ENCODE data around the gene GPC3. TPM values are rescaled to one million over a fixed set of nuclear protein-coding genes. Genes with fewer than 3 reads are reported as not detected.
A peak's percentile ranks its signal among the peaks of the same experiment; 100 is the strongest.
"Not testable (repeated sequence)": the region's sequence is repeated elsewhere in the genome, so short reads cannot be mapped to it uniquely, and the experiment has no call there.

The GPC3 gene
- 100 to 1,000 TPM; 274 to 737 (median 386) TPM for polyA plus RNA-seq (ENCODE audit: insufficient read length in 12 of 12)
- long read RNA-seq, donor 1, transcript GPC3-201 (8 exons, 2,568 nt) = major isoform, 57 of 183 reads
- long read RNA-seq, donor 1, partial matches to known transcripts = 125 of 183 reads
- long read RNA-seq, donor 1, other reads (novel, unspliced or antisense) = 0 of 183 reads
- long read RNA-seq, donor 2, transcript GPC3-201 (8 exons, 2,568 nt) = major isoform, 130 of 232 reads
- long read RNA-seq, donor 2, partial matches to known transcripts = 97 of 232 reads
- long read RNA-seq, donor 2, other reads (novel, unspliced or antisense) = 0 of 232 reads
- long read RNA-seq, donor 3, transcript GPC3-201 (8 exons, 2,568 nt) = major isoform, 63 of 112 reads
- long read RNA-seq, donor 3, partial matches to known transcripts = 48 of 112 reads
- long read RNA-seq, donor 3, other reads (novel, unspliced or antisense) = 0 of 112 reads
- long read RNA-seq, donor 4, transcript GPC3-201 (8 exons, 2,568 nt) = major isoform, 54 of 124 reads
- long read RNA-seq, donor 4, partial matches to known transcripts = 65 of 124 reads
- long read RNA-seq, donor 4, other reads (novel, unspliced or antisense) = 5 of 124 reads
- long read RNA-seq, donor 5, transcript GPC3-201 (8 exons, 2,568 nt) = major isoform, 180 of 312 reads
- long read RNA-seq, donor 5, partial matches to known transcripts = 110 of 312 reads
- long read RNA-seq, donor 5, other reads (novel, unspliced or antisense) = 18 of 312 reads
- long read RNA-seq, donor 6, transcript GPC3-201 (8 exons, 2,568 nt) = major isoform, 73 of 147 reads
- long read RNA-seq, donor 6, partial matches to known transcripts = 74 of 147 reads
- long read RNA-seq, donor 6, other reads (novel, unspliced or antisense) = 0 of 147 reads
- long read RNA-seq, donor 7, transcript GPC3-201 (8 exons, 2,568 nt) = major isoform, 60 of 124 reads
- long read RNA-seq, donor 7, partial matches to known transcripts = 64 of 124 reads
- long read RNA-seq, donor 7, other reads (novel, unspliced or antisense) = 0 of 124 reads
- long read RNA-seq, donor 8, transcript GPC3-201 (8 exons, 2,568 nt) = major isoform, 144 of 242 reads
- long read RNA-seq, donor 8, partial matches to known transcripts = 90 of 242 reads
- long read RNA-seq, donor 8, other reads (novel, unspliced or antisense) = 5 of 242 reads
- long read RNA-seq, donor 9, transcript GPC3-201 (8 exons, 2,568 nt) = major isoform, 96 of 288 reads
- long read RNA-seq, donor 9, partial matches to known transcripts = 191 of 288 reads
- long read RNA-seq, donor 9, other reads (novel, unspliced or antisense) = 0 of 288 reads
- long read RNA-seq, donor 10, transcript GPC3-201 (8 exons, 2,568 nt) = major isoform, 87 of 167 reads
- long read RNA-seq, donor 10, partial matches to known transcripts = 75 of 167 reads
- long read RNA-seq, donor 10, other reads (novel, unspliced or antisense) = 5 of 167 reads
- long read RNA-seq, donor 11, transcript GPC3-201 (8 exons, 2,568 nt) = major isoform, 188 of 630 reads
- long read RNA-seq, donor 11, partial matches to known transcripts = 431 of 630 reads
- long read RNA-seq, donor 11, other reads (novel, unspliced or antisense) = 7 of 630 reads

GRCh38 chrX:133985164-133985966, at the start of gene GPC3:
Gene GPC3 (minus strand): TSS chrX:133985594.
- DNase-seq = no peak

GRCh38 chrX:134032441-134032840, 47.0 kb upstream of the GPC3 start:
- DNase-seq = no peak

DNA sequence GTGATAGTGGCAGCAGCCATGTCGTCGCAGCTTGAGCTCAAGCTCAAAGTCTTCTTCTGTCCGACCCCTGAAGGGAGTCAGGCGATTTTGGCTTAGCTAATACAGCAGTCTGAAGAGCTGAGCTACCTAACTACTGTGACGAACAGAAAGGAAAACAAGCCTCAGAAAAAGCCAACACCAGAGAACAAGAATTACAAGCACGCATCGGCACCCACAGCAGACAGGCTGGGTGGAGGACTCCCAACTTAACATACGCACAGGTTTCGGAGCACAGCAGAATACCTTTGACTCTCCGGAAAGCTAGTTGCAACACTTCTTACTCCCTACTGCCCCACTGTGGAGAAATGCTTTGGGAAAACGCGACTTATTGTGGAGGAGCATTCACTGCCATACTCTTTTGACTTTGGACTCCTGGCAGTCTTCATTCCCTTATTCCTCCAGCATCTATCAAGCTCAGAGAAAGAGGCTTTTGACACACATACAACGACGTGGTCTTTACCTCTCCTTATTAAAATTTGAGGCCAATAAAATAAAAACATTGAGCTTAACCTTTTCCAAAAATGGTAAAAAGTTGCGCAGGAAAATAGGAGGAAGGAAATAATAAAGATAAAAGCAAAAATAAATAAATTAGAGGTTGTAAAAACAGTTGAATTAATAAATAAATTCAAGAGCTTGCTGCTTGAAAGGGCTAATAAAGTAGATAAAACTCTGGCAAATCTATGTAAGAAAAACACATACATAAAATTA, 41.3 kb upstream of the GPC3 start:
- peak; percentile 64 for DNase-seq

DNA sequence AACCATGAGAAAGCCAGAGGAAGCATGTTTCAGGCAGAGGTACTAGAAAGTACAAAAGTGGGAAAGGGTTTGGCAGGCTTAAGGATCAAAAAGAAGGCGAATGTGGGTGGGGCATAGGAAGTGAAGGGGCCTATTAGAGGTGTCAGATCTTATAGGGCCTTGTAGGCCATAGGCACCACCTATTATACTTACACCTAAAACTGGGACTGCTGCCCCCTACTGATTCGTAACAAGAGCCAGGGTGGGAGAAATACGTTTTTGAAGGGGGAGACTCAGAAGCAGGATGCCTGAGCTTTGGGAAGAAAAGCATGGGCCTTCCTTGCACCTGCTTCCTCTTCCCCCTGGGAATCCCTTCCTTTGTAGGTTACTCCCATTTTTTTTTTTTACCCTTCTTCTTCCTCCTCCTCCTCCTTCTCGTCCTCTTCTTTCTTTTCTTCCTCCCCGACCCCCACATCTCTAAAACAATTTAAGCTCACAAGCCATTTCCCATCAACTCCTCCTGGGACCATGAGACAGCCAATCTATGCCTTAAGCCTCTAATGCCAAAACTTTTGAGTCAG, 40.7 kb upstream of the GPC3 start:
- DNase-seq = no peak

- DNase-seq = no peak
Observed at GRCh38 chrX:134024686-134025377, 39.4 kb upstream of the GPC3 start.

DNA sequence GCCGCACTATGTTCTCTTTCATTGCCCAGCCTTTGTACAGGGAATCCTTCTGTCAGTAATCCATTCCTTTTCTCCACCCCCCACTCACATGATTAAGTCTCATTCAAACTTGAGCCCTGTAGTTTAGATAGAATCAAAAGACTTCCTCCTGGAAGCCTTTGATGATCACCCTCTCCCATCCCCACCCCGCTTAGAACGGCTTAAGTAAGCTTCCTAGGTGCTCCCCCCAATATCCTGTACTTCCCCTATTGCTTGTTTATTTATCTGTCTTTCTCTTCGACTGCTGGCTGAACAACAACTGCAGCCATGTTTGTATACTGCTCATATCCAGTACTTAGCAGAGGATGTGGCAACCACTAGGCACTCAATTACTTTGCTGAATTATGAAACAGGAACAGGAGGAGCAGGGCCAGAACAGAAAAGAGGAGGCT, 38.5 kb upstream of the GPC3 start:
- no peak for DNase-seq

- DNase-seq = no peak
Observed at GRCh38 chrX:134020910-134021309, 35.5 kb upstream of the GPC3 start.

DNA sequence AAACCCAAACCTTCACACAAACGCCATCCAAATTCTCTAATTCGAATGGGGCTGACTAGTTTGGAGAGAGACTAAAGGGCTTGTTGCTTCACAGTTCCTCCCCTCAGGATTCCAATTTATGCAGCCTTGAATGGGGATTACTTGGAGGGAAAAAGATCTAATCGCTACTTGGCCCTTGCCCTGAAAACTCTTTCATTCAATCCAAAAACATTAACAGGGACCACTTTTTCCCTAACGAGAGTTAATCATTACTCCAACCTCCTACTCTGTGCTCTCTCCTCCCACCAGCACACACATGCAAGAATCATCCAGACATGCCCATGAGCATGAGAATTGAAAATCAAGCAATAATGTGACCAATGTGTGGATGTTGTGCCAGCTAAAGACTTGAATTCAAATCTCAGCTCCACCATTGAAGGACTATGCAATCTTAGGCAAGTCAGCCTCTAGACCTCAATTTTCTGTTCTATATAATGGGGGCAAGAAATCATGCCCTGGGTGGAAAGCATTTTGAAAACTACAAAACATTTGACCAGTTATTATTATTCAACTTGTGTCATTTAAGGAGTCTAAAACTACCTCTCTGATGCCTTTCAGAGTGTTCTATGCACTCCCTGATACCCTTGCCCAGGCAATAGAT, 34.3 kb upstream of the GPC3 start:
- no peak for DNase-seq

- not testable (repeated sequence) for DNase-seq
Observed at GRCh38 chrX:134016309-134016708, 30.9 kb upstream of the GPC3 start.

DNA sequence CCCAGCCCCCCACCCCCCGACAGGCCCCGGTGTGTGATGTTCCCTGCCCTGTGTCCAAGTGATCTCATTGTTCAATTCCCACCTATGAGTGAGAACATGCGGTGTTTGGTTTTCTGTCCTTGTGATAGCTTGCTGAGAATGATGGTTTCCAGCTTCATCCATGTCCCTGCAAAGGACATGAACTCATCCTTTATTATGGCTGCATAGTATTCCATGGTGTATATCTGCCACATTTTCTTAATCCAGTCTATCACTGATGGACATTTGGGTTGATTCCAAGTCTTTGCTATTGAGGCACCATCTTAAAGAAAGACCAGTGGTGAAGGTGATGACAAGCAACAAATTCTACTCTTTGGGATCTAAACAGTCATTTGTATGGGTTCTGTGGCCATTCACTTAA, 30.1 kb upstream of the GPC3 start:
- not testable (repeated sequence) for DNase-seq

GRCh38 chrX:134013524-134013923, 28.1 kb upstream of the GPC3 start:
- no peak for DNase-seq

DNA sequence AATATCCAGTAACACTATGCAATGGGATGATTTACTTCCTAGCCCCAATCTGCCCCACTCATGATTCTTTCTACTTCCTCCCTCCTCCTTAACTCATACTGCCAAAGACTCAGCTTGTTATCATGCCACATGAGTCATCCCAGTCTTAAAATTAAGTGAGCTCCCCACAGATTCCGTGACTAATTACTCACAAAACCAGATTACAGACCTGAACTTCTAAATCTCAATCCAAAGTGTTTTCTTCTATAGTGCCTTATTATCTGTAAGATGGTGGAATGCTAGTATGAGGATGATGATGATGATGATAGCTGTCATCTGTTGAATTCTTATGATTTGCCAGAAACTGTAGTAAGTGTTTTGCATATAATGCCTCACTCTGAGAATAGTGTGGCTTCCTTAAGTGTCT, 27.7 kb upstream of the GPC3 start:
- no peak for DNase-seq

DNA sequence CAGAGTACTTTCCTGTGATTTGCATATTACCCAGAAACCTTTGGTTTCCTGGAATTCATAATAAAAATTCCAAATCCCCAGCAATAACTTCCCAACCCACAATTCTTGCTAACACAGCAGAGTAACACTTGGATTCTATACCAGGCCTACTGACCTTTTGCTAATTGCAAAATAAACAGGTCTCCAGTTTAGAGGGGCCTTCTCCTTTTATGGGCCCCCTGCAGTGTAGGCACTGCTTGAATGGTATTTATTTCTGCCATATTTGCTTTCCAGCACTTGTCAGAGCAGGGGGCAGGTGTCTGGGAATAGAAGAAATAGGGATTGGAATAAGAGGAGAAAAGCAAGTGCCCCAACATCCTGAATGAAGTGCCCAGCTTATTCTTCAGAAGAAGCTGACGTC, 25.3 kb upstream of the GPC3 start:
- DNase-seq = no peak

- DNase-seq = no peak
Observed at GRCh38 chrX:134007716-134008115, 22.3 kb upstream of the GPC3 start.

DNA sequence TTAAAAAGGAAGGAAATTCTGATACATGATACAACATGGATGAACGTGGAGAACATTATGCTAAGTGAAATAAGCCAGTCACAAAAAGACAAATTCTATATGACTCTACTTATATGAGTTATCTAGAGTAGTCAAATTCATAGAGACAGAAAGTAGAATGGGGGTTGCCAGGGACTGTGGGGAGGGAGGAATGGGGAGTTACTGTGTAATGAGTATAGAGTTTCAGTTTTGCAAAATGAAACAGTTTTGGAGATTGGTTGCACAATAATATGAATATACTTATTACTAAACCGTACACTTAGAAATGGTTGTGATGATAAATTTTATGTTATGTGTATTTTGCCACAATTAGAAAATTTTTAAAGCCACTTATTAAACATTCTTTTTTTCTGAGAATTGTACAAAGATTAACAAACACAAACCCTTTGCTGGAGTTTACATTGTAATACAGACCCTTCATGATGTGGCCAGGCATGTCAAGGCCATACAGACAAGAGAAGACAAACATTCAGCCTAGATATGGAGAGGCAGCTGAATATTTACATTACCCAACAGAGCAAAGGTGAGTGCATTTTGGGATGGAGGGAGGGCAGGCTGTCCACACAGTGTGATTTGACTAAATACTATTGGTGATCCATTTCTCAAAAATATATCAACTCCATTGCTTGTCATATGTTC, 21.2 kb upstream of the GPC3 start:
- no peak for DNase-seq

DNA sequence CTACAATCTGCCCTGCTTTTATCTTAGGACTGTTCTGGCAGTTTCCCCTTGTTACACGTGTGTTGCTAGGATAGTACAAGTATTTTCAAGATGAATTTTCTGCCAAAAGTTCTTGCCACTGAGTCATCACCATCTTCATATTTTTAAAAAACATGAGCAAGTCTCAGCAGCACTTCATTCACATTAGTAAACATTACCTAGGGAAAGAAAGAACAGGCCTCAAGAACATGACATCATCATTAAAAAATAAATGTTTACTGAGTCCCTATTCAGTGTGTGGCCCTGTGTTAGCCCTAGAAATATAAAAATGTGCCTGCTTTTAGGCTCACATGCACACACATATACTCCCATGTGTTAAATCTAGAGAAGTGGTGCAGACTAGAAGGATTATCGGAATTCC, 18.7 kb upstream of the GPC3 start:
- no peak for DNase-seq

GRCh38 chrX:134002921-134003615, 17.7 kb upstream of the GPC3 start:
- DNase-seq = no peak

All from muscle of arm (tissue), 14 donors.